Measurements from ENCODE around the gene IGLL5.

The IGLL5 gene

GRCh38 chr22:22939588-22940368 is 52.2 kb downstream of the IGLL5 start:
- Histone ChIP-seq H3K27ac (ENCODE audit: low read depth, low read length) (no peak overlapping the region), H3K4me3 (ENCODE audit: low read depth, low read length) (no peak overlapping the region), H3K4me1 (ENCODE audit: control insufficient read depth, insufficient read depth, low read length) (no peaks in the 10 kb centered on the region), H3K9me3 (ENCODE audit: control insufficient read depth, insufficient read depth, low read length) (no peaks in the 10 kb centered on the region), H3K27me3 (ENCODE audit: control insufficient read depth, insufficient read depth, low read length) (peaks cover 19% of the 10 kb centered on the region), H3K9ac (ENCODE audit: low read depth, low read length) (no peak overlapping the region), H3K36me3 (ENCODE audit: control insufficient read depth, insufficient read depth, low read length) (no peaks in the 10 kb centered on the region)

GRCh38 chr22:22940961-22941605 is 53.5 kb downstream of the IGLL5 start:
- no peaks in the 10 kb centered on the region for H3K4me1 ChIP-seq (ENCODE audit: control insufficient read depth, insufficient read depth, low read length)
- no peak overlapping the region for H3K4me3 ChIP-seq (ENCODE audit: low read depth, low read length)
- no peaks in the 10 kb centered on the region for H3K36me3 ChIP-seq (ENCODE audit: control insufficient read depth, insufficient read depth, low read length)
- no peak overlapping the region for H3K27ac ChIP-seq (ENCODE audit: low read depth, low read length)
- H3K9me3 ChIP-seq (ENCODE audit: control insufficient read depth, insufficient read depth, low read length): no peaks in the 10 kb centered on the region
- no peak overlapping the region for H3K9ac ChIP-seq (ENCODE audit: low read depth, low read length)
- peaks cover 19% of the 10 kb centered on the region for H3K27me3 ChIP-seq (ENCODE audit: control insufficient read depth, insufficient read depth, low read length)

GRCh38 chr22:22941831-22942510 is 54.4 kb downstream of the IGLL5 start:
- H3K27ac ChIP-seq (ENCODE audit: low read depth, low read length): no peak overlapping the region
- H3K4me3 ChIP-seq (ENCODE audit: low read depth, low read length): no peak overlapping the region
- H3K4me1 ChIP-seq (ENCODE audit: control insufficient read depth, insufficient read depth, low read length): no peaks in the 10 kb centered on the region
- no peaks in the 10 kb centered on the region for H3K9me3 ChIP-seq (ENCODE audit: control insufficient read depth, insufficient read depth, low read length)
- no peak overlapping the region for H3K9ac ChIP-seq (ENCODE audit: low read depth, low read length)
- H3K27me3 ChIP-seq (ENCODE audit: control insufficient read depth, insufficient read depth, low read length): peaks cover 17% of the 10 kb centered on the region
- H3K36me3 ChIP-seq (ENCODE audit: control insufficient read depth, insufficient read depth, low read length): no peaks in the 10 kb centered on the region

- Histone ChIP-seq H3K27ac (ENCODE audit: low read depth, low read length) (no peak overlapping the region), H3K4me1 (ENCODE audit: control insufficient read depth, insufficient read depth, low read length) (no peaks in the 10 kb centered on the region), H3K9ac (ENCODE audit: low read depth, low read length) (no peak overlapping the region), H3K36me3 (ENCODE audit: control insufficient read depth, insufficient read depth, low read length) (no peaks in the 10 kb centered on the region), H3K9me3 (ENCODE audit: control insufficient read depth, insufficient read depth, low read length) (no peaks in the 10 kb centered on the region), H3K27me3 (ENCODE audit: control insufficient read depth, insufficient read depth, low read length) (peaks cover 16% of the 10 kb centered on the region), H3K4me3 (ENCODE audit: low read depth, low read length) (no peak overlapping the region)
These were observed 55.1 kb downstream of the IGLL5 start for GRCh38 chr22:22942511-22943329.

GRCh38 chr22:22943521-22944267 is 56.1 kb downstream of the IGLL5 start:
- no peaks in the 10 kb centered on the region for H3K4me1 ChIP-seq (ENCODE audit: control insufficient read depth, insufficient read depth, low read length)

GRCh38 chr22:22944268-22944985 is 56.8 kb downstream of the IGLL5 start:
- Histone ChIP-seq H3K27ac (ENCODE audit: low read depth, low read length) (no peak overlapping the region), H3K4me3 (ENCODE audit: low read depth, low read length) (no peak overlapping the region), H3K36me3 (ENCODE audit: control insufficient read depth, insufficient read depth, low read length) (no peaks in the 10 kb centered on the region), H3K9me3 (ENCODE audit: control insufficient read depth, insufficient read depth, low read length) (no peaks in the 10 kb centered on the region), H3K4me1 (ENCODE audit: control insufficient read depth, insufficient read depth, low read length) (no peaks in the 10 kb centered on the region), H3K27me3 (ENCODE audit: control insufficient read depth, insufficient read depth, low read length) (peaks cover 10% of the 10 kb centered on the region), H3K9ac (ENCODE audit: low read depth, low read length) (no peak overlapping the region)

More at GRCh38 chr22:22943521-22944267, 56.1 kb downstream of the IGLL5 start:
- H3K36me3 ChIP-seq (ENCODE audit: control insufficient read depth, insufficient read depth, low read length): no peaks in the 10 kb centered on the region
- H3K27me3 ChIP-seq (ENCODE audit: control insufficient read depth, insufficient read depth, low read length): peaks cover 10% of the 10 kb centered on the region
- no peak overlapping the region for H3K4me3 ChIP-seq (ENCODE audit: low read depth, low read length)
- H3K27ac ChIP-seq (ENCODE audit: low read depth, low read length): no peak overlapping the region
- no peak overlapping the region for H3K9ac ChIP-seq (ENCODE audit: low read depth, low read length)
- H3K9me3 ChIP-seq (ENCODE audit: control insufficient read depth, insufficient read depth, low read length): no peaks in the 10 kb centered on the region

- H3K4me1 ChIP-seq (ENCODE audit: control insufficient read depth, insufficient read depth, low read length): no peaks in the 10 kb centered on the region
- H3K4me3 ChIP-seq (ENCODE audit: low read depth, low read length): no peak overlapping the region
- H3K27me3 ChIP-seq (ENCODE audit: control insufficient read depth, insufficient read depth, low read length): peaks cover 12% of the 10 kb centered on the region
- no peaks in the 10 kb centered on the region for H3K9me3 ChIP-seq (ENCODE audit: control insufficient read depth, insufficient read depth, low read length)
- H3K9ac ChIP-seq (ENCODE audit: low read depth, low read length): no peak overlapping the region
- H3K27ac ChIP-seq (ENCODE audit: low read depth, low read length): no peak overlapping the region
- no peaks in the 10 kb centered on the region for H3K36me3 ChIP-seq (ENCODE audit: control insufficient read depth, insufficient read depth, low read length)
These were observed 57.6 kb downstream of the IGLL5 start for GRCh38 chr22:22945195-22945594.
